Lower leg skin (tissue), 4 donors: ENCODE data around the gene NR3C2. TPM values are rescaled to one million over a fixed set of nuclear protein-coding genes. Genes with fewer than 3 reads are reported as not detected.

Source experiments
- DNase-seq, 2 donors: peaks; one replicate each; pipeline ENCODE4 v3.0.0-alpha.2; 2019; ENCODE audit warnings: low spot score in 2 of 2
- H3K4me3 ChIP-seq: fragments of 200-600 bp; sonication (generic); 2 replicates; pipeline ENCODE4 v1.5.1; 2017; ENCODE audit warnings: mild to moderate bottlenecking, low read depth; ENCODE audit not compliant: poor library complexity, severe bottlenecking
- CTCF ChIP-seq, 3 donors: fragments of 450-650 bp; IDR thresholded peaks; one replicate each; pipeline ENCODE4 v1.5.1; 2016; ENCODE audit warnings: antibody characterized with exemption in 3 of 3, mild to moderate bottlenecking in 3 of 3, moderate library complexity in 2 of 3
- POLR2A ChIP-seq, 2 donors: fragments of 450-650 bp; IDR thresholded peaks; one replicate each; pipeline ENCODE4 v1.6.1; 2016 to 2017; ENCODE audit warnings: antibody characterized with exemption in 2 of 2, mild to moderate bottlenecking in 1 of 2, moderate library complexity in 1 of 2
- WGBS, 2 donors: methylation state at CpG; one replicate each; pipeline ENCODE4 v1.1.5; 2018; 5-methylcytosine and 5-hydroxymethylcytosine counted together
- intact Hi-C: fragments of 100-400 bp; cut with DNase I; formaldehyde crosslinking; loops from one replicate; pipeline ENCODE4 v1.15.0; 2023; ENCODE audit warnings: low total_unique reads
- total RNA-seq, 4 donors: library from RNA; depleted of rRNA; stranded (reverse); fragments of >200 nt; gene quantifications; one replicate each; pipeline ENCODE4 v1.1.0, GENCODE V29; 2016

NR3C2 gene
- total RNA-seq, 4 donors from 2014 or later = 9.7 to 21.3 (median 10.6) TPM

- intact Hi-C loops = no loop called here
- no peak overlapping the region for H3K4me3 ChIP-seq
- WGBS, 2 donors = 90 to 95% methylated on average over 5 of the region's 5 CpGs
- no peak for TF ChIP-seq POLR2A (IDR thresholded peaks at IDR 0.05)
- TF ChIP-seq CTCF (IDR thresholded peaks at IDR 0.05) = no peak
- no peak for DNase-seq
These were observed 279.7 kb downstream of the NR3C2 start for GRCh38 chr4:148162519-148162918.

- no peak for TF ChIP-seq POLR2A (IDR thresholded peaks at IDR 0.05)
- no peak for TF ChIP-seq CTCF (IDR thresholded peaks at IDR 0.05)
- H3K4me3 ChIP-seq = no peak overlapping the region
- intact Hi-C loops = no loop called here
- 73 to 81% methylated on average over 2 of the region's 2 CpGs for WGBS, 2 donors
- DNase-seq = no peak
These were observed 280.6 kb downstream of the NR3C2 start for GRCh38 chr4:148161601-148162000.

GRCh38 chr4:148159793-148160192 is 282.4 kb downstream of the NR3C2 start:
- TF ChIP-seq CTCF (IDR thresholded peaks at IDR 0.05) (no peak), POLR2A (IDR thresholded peaks at IDR 0.05) (no peak)
- 19 to 45% methylated on average over 1 of the region's 1 CpG for WGBS, 2 donors
- H3K4me3 ChIP-seq = no peak overlapping the region
- intact Hi-C loops = no loop called here
- no peak for DNase-seq

GRCh38 chr4:148154769-148155168 is 287.4 kb downstream of the NR3C2 start:
- DNase-seq = no peak
- no peak overlapping the region for H3K4me3 ChIP-seq
- 92 to 93% methylated on average over 6 of the region's 6 CpGs for WGBS, 2 donors
- intact Hi-C loops = no loop called here
- no peak for TF ChIP-seq POLR2A (IDR thresholded peaks at IDR 0.05)
- no peak for TF ChIP-seq CTCF (IDR thresholded peaks at IDR 0.05)

- TF ChIP-seq POLR2A (IDR thresholded peaks at IDR 0.05) (no peak), CTCF (IDR thresholded peaks at IDR 0.05) (no peak)
- no peak overlapping the region for H3K4me3 ChIP-seq
- intact Hi-C loops = no loop called here
- WGBS, 2 donors = 97 to 99% methylated on average over 4 of the region's 4 CpGs
- no peak for DNase-seq
These were observed 289.2 kb downstream of the NR3C2 start for GRCh38 chr4:148152868-148153625.

- DNase-seq = no peak
- intact Hi-C loops = no loop called here
- 65 to 73% methylated on average over 4 of the region's 4 CpGs for WGBS, 2 donors
- H3K4me3 ChIP-seq = no peak overlapping the region
- no peak for TF ChIP-seq CTCF (IDR thresholded peaks at IDR 0.05)
- TF ChIP-seq POLR2A (IDR thresholded peaks at IDR 0.05) = no peak
These were observed 290.4 kb downstream of the NR3C2 start for GRCh38 chr4:148151806-148152205.
